HepG2 (cell line): ENCODE data around the gene MFSD12. TPM values are rescaled to one million over a fixed set of nuclear protein-coding genes. Genes with fewer than 3 reads are reported as not detected.

ENCODE experiments used
- ETS1 ChIP-seq: sonication (generic); formaldehyde crosslinking; IDR thresholded peaks from 2 replicates; pipeline ENCODE4 v1.4.0; 2020; ENCODE audit warnings: missing genetic modification reagents
- FOXA3 ChIP-seq: IDR thresholded peaks from 2 replicates; pipeline ENCODE4 v1.6.1; 2016; ENCODE audit warnings: missing genetic modification reagents, missing compliant biosample characterization
- KDM3A ChIP-seq: IDR thresholded peaks from 2 replicates; pipeline ENCODE4 v1.6.1; 2018; ENCODE audit warnings: low read depth, missing compliant biosample characterization
- KLF6 ChIP-seq: IDR thresholded peaks from 2 replicates; pipeline ENCODE4 v1.8.0; 2016; ENCODE audit warnings: missing biosample characterization, missing genetic modification reagents
- KLF9 ChIP-seq: IDR thresholded peaks from 2 replicates; pipeline ENCODE4 v1.6.1; 2016; ENCODE audit warnings: low read depth
- MIER2 ChIP-seq: IDR thresholded peaks from 2 replicates; pipeline ENCODE4 v1.6.1; 2016; ENCODE audit warnings: missing biosample characterization, missing genetic modification reagents
- PCBP1 ChIP-seq: fragments of 200-400 bp; formaldehyde crosslinking; IDR thresholded peaks from 2 replicates; pipeline ENCODE4 v1.6.1; 2017; ENCODE audit warnings: mild to moderate bottlenecking, low read depth, low read length, borderline replicate concordance
- RBFOX2 ChIP-seq: fragments of 200-400 bp; formaldehyde crosslinking; IDR thresholded peaks from 2 replicates; pipeline ENCODE4 v1.6.1; 2017; ENCODE audit warnings: low read depth, mild to moderate bottlenecking, low read length
- RFX1 ChIP-seq: fragments of 450-650 bp; IDR thresholded peaks from 2 replicates; pipeline ENCODE4 v1.6.1; 2017
- SOX6 ChIP-seq, 2 experiments: fragments of 450-650 bp in 1 of 2; sonication (generic) in 1 of 2; formaldehyde crosslinking in 1 of 2; IDR thresholded peaks; 2 replicates each; pipeline versions ENCODE4 v1.4.0 to v1.6.1; 2017 to 2020; ENCODE audit warnings: antibody characterized with exemption in 1 of 2, mild to moderate bottlenecking in 1 of 2, missing genetic modification reagents in 1 of 2
- THYN1 ChIP-seq: sonication (generic); formaldehyde crosslinking; IDR thresholded peaks from 2 replicates; pipeline ENCODE4 v1.8.1; 2023; ENCODE audit warnings: low read depth, mild to moderate bottlenecking, moderate library complexity, missing genetic modification reagents, borderline replicate concordance
- ZBTB38 ChIP-seq: sonication (generic); formaldehyde crosslinking; IDR thresholded peaks from 2 replicates; pipeline ENCODE4 v1.5.1; 2020; ENCODE audit warnings: mild to moderate bottlenecking, missing genetic modification reagents
- ZFP37 ChIP-seq: sonication (generic); formaldehyde crosslinking; IDR thresholded peaks from 2 replicates; pipeline ENCODE4 v1.4.0; 2020; ENCODE audit warnings: missing genetic modification reagents, borderline replicate concordance
- ZFY ChIP-seq: sonication (generic); formaldehyde crosslinking; IDR thresholded peaks from 2 replicates; pipeline ENCODE4 v1.4.0; 2020; ENCODE audit warnings: missing genetic modification reagents
- ZNF17 ChIP-seq: sonication (generic); formaldehyde crosslinking; IDR thresholded peaks from 2 replicates; pipeline ENCODE4 v1.5.0; 2020; ENCODE audit warnings: mild to moderate bottlenecking, missing genetic modification reagents
- ZNF235 ChIP-seq: sonication (generic); formaldehyde crosslinking; IDR thresholded peaks from 2 replicates; pipeline ENCODE4 v1.8.1; 2023; ENCODE audit warnings: mild to moderate bottlenecking, missing genetic modification reagents, borderline replicate concordance
- ZNF256 ChIP-seq: sonication (generic); formaldehyde crosslinking; conservative IDR thresholded peaks from 2 replicates; pipeline ENCODE4 v1.4.0; 2020; ENCODE audit warnings: missing genetic modification reagents
- ZNF431 ChIP-seq: sonication (generic); formaldehyde crosslinking; IDR thresholded peaks from 2 replicates; pipeline ENCODE4 v1.9.0; 2022; ENCODE audit warnings: missing genetic modification reagents, low read depth, mild to moderate bottlenecking, borderline replicate concordance
- ZNF703 ChIP-seq: sonication (generic); formaldehyde crosslinking; IDR thresholded peaks from 2 replicates; pipeline ENCODE4 v1.5.1; 2020; ENCODE audit warnings: missing genetic modification reagents, mild to moderate bottlenecking, moderate library complexity, borderline replicate concordance
- ZSCAN30 ChIP-seq: sonication (generic); formaldehyde crosslinking; IDR thresholded peaks from 2 replicates; pipeline ENCODE4 v1.5.0; 2020; ENCODE audit warnings: mild to moderate bottlenecking, missing genetic modification reagents
- polyA plus RNA-seq, 8 experiments: library from polyadenylated mRNA; depleted of rRNA in 3 of 8; stranded (reverse) in 7 of 8; unstranded in 1 of 8; fragments of >200 nt; fragmentation: Illumina TruSeq in 4 of 8; extraction: Trizol in 4 of 8; gene quantifications; 2 replicates each; pipeline versions ENCODE4 v1.2.1 to v1.2.3, GENCODE V29; 2011 to 2016; ENCODE audit warnings: low read depth in 4 of 8, missing spikeins in 1 of 8, mixed read lengths in 1 of 8; ENCODE audit not compliant: insufficient read depth in 1 of 8
- total RNA-seq, 5 experiments: library from RNA; depleted of rRNA; stranded (reverse); fragments of >200 nt; fragmentation: Illumina TruSeq; extraction: Trizol; gene quantifications; 2 replicates each; pipeline ENCODE4 v1.2.3, GENCODE V29; 2016; ENCODE audit warnings: low read depth in 1 of 5
- TF ChIP-seq, protein P1 (sequence below): sonication (generic); formaldehyde crosslinking; IDR thresholded peaks from 2 replicates; pipeline ENCODE4 v1.8.0; 2023; ENCODE audit warnings: mild to moderate bottlenecking, missing genetic modification reagents
- TF ChIP-seq, protein P2 (sequence below): sonication (generic); formaldehyde crosslinking; IDR thresholded peaks from 2 replicates; pipeline ENCODE4 v1.8.0; 2022; ENCODE audit warnings: mild to moderate bottlenecking, missing genetic modification reagents; ENCODE audit not compliant: insufficient replicate concordance
- TF ChIP-seq, protein P3 (sequence below): sonication (generic); formaldehyde crosslinking; IDR thresholded peaks from 2 replicates; pipeline ENCODE4 v1.9.0; 2022; ENCODE audit warnings: missing genetic modification reagents, mild to moderate bottlenecking, borderline replicate concordance

MFSD12 gene
- total and polyA plus RNA-seq, 2 of the 13 experiments (the other 11 are each of a cell fraction or from before 2014, with no cell fraction given) = 27.2 to 29.1 TPM

GRCh38 chr19:3544742-3545668, 12.4 kb downstream of the MFSD12 start (continued):
- TF ChIP-seq, protein P1, sequence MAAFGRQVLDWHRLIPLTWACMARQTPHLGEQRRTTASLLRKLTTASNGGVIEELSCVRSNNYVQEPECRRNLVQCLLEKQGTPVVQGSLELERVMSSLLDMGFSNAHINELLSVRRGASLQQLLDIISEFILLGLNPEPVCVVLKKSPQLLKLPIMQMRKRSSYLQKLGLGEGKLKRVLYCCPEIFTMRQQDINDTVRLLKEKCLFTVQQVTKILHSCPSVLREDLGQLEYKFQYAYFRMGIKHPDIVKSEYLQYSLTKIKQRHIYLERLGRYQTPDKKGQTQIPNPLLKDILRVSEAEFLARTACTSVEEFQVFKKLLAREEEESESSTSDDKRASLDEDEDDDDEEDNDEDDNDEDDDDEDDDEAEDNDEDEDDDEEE (CRISPR knock-in tag) = no peak
- TF ChIP-seq ZNF431 (CRISPR knock-in tag) (no peak), MIER2 (no peak), RFX1 (no peak), THYN1 (no peak), SOX6 (IDR thresholded peaks at IDR 0.05) (no peak), SOX6 (CRISPR knock-in tag; IDR thresholded peaks at IDR 0.05) (no peak), ZNF17 (CRISPR knock-in tag) (no peak), ZNF703 (CRISPR knock-in tag) (no peak), ZNF235 (CRISPR knock-in tag) (no peak), RBFOX2 (0 out of 2 replicates have a peak, but pooled peaks have one; percentile 46), KDM3A (CRISPR knock-in tag) (peak; percentile 42; the same call in 1 of the 2 replicates), FOXA3 (CRISPR knock-in tag) (no peak), ZFP37 (CRISPR knock-in tag) (no peak), ZFY (peak; percentile 26; the same call in 1 of the 2 replicates), ZNF256 (CRISPR knock-in tag) (no peak), ZSCAN30 (CRISPR knock-in tag) (no peak), KLF6 (CRISPR knock-in tag) (no peak), PCBP1 (0 out of 2 replicates have a peak, but pooled peaks have one; percentile 70), KLF9 (CRISPR knock-in tag) (no peak), ZBTB38 (CRISPR knock-in tag) (0 out of 2 replicates have a peak, but pooled peaks have one; percentile 61), ETS1 (CRISPR knock-in tag) (no peak)
- TF ChIP-seq, protein P2, sequence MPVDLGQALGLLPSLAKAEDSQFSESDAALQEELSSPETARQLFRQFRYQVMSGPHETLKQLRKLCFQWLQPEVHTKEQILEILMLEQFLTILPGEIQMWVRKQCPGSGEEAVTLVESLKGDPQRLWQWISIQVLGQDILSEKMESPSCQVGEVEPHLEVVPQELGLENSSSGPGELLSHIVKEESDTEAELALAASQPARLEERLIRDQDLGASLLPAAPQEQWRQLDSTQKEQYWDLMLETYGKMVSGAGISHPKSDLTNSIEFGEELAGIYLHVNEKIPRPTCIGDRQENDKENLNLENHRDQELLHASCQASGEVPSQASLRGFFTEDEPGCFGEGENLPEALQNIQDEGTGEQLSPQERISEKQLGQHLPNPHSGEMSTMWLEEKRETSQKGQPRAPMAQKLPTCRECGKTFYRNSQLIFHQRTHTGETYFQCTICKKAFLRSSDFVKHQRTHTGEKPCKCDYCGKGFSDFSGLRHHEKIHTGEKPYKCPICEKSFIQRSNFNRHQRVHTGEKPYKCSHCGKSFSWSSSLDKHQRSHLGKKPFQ (CRISPR knock-in tag) = no peak
- TF ChIP-seq, protein P3, sequence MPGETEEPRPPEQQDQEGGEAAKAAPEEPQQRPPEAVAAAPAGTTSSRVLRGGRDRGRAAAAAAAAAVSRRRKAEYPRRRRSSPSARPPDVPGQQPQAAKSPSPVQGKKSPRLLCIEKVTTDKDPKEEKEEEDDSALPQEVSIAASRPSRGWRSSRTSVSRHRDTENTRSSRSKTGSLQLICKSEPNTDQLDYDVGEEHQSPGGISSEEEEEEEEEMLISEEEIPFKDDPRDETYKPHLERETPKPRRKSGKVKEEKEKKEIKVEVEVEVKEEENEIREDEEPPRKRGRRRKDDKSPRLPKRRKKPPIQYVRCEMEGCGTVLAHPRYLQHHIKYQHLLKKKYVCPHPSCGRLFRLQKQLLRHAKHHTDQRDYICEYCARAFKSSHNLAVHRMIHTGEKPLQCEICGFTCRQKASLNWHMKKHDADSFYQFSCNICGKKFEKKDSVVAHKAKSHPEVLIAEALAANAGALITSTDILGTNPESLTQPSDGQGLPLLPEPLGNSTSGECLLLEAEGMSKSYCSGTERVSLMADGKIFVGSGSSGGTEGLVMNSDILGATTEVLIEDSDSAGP (CRISPR knock-in tag) = peak; percentile 66; the same call in 1 of the 2 replicates
